K562 (cell line): ENCODE results near the gene HUNK. TPM values are rescaled to one million over a fixed set of nuclear protein-coding genes. Genes with fewer than 3 reads are reported as not detected.

Experiments
- ATAC-seq: fragments of 200-7000 bp; cut with Tn5 transposase; 3 replicates; pipeline ENCODE4 v1.9.1; 2020; ENCODE audit warnings: moderate library complexity
- BruUV-seq: library from RNA; stranded (reverse); fragments of 400-500 nt; replicated peaks from 2 replicates; lab custom pipeline; 2021; lab: Mats Ljungman, UMichigan
- CTCF ChIA-PET: fragments of 300-600 bp; formaldehyde crosslinking; extraction: SDS; loops from one replicate; lab custom pipeline; 2021; ENCODE audit warnings: low intra/inter-chr PET ratio; lab: Yijun Ruan, JAX
- POLR2A ChIA-PET: fragments of 300-600, 350-650 bp; sonication (Branson Sonifier 250); formaldehyde crosslinking; extraction: SDS; loops from one replicate; lab custom pipeline; 2021; ENCODE audit warnings: antibody characterized with exemption, inconsistent platforms; lab: Yijun Ruan, JAX
- DNase-seq, 4 experiments: peaks; one replicate each; pipeline versions ENCODE4 v3.0.0 to v3.0.0-alpha.2; 2011 to 2018; ENCODE audit warnings: low spot score in 3 of 4, mixed read lengths in 3 of 4; ENCODE audit errors: extremely low read depth in 1 of 4
- FAIRE-seq: peaks from 2 replicates; lab custom pipeline; 2011; peaks lifted over from hg19 to GRCh38; lab: Jason Lieb, UNC
- H2AFZ ChIP-seq: 2 replicates; pipeline ENCODE4 v1.6.0; 2011; ENCODE audit warnings: low read depth, low read length, control low read depth, inconsistent platforms
- H3K27ac ChIP-seq: fragments of 200-600 bp; 3 replicates; pipeline ENCODE4 v1.8.0; 2011; ENCODE audit warnings: low read depth, mild to moderate bottlenecking, control low read depth, inconsistent platforms, low read length, moderate library complexity, mixed read lengths; ENCODE audit errors: extremely low read depth
- H3K27me3 ChIP-seq, 2 experiments: fragments of 300-600 bp in 1 of 2; 2 replicates in 1 of 2; 3 replicates in 1 of 2; pipeline versions ENCODE4 v1.6.0 to v1.8.0; 2011; ENCODE audit warnings: inconsistent platforms in 2 of 2, low read length in 2 of 2, mild to moderate bottlenecking in 1 of 2, mixed read lengths in 1 of 2, moderate library complexity in 1 of 2; ENCODE audit not compliant: control insufficient read depth in 2 of 2, insufficient read depth in 2 of 2
- H3K36me3 ChIP-seq: fragments of 300-600 bp; 3 replicates; pipeline ENCODE4 v1.8.0; 2011; ENCODE audit warnings: mild to moderate bottlenecking, low read length, inconsistent platforms; ENCODE audit not compliant: control insufficient read depth, insufficient read depth
- H3K4me1 ChIP-seq, 2 experiments: fragments of 200-600 bp in 1 of 2; replicated peaks in 1 of 2; 2 replicates in 1 of 2; 3 replicates in 1 of 2; pipeline versions ENCODE4 v1.5.1 to v1.8.0; 2011; ENCODE audit warnings: inconsistent platforms in 2 of 2, low read length in 2 of 2, mild to moderate bottlenecking in 1 of 2, mixed read lengths in 1 of 2, moderate library complexity in 1 of 2; ENCODE audit not compliant: control insufficient read depth in 2 of 2, insufficient read depth in 2 of 2
- H3K4me2 ChIP-seq: 2 replicates; pipeline ENCODE4 v1.6.1; 2011; ENCODE audit warnings: low read length, control low read depth, inconsistent platforms, mixed read lengths; ENCODE audit not compliant: insufficient read depth
- H3K4me3 ChIP-seq: fragments of 200-600 bp; sonication (generic), shearing (Covaris generic); 2 replicates; pipeline ENCODE4 v1.5.1; 2016; ENCODE audit warnings: control low read depth, inconsistent platforms
- H3K79me2 ChIP-seq: fragments of 200-600 bp; 3 replicates; pipeline ENCODE4 v1.8.0; 2011; ENCODE audit warnings: low read length, inconsistent platforms; ENCODE audit not compliant: control insufficient read depth, insufficient read depth
- H3K9ac ChIP-seq, 2 experiments: 2 replicates each; pipeline versions ENCODE4 v1.6.0 to v1.6.1; 2011; ENCODE audit warnings: low read depth in 2 of 2, low read length in 2 of 2, control low read depth in 1 of 2, inconsistent platforms in 1 of 2, mild to moderate bottlenecking in 1 of 2, mixed read lengths in 1 of 2; ENCODE audit not compliant: insufficient read depth in 1 of 2
- H3K9me1 ChIP-seq: one replicate; pipeline ENCODE4 v1.6.0; 2011; ENCODE audit warnings: inconsistent platforms, mild to moderate bottlenecking, low read length, moderate library complexity; ENCODE audit not compliant: control insufficient read depth, insufficient read depth
- H3K9me3 ChIP-seq: replicated peaks from 2 replicates; pipeline ENCODE4 v1.5.1; 2011; ENCODE audit warnings: low read depth, low read length, inconsistent platforms; ENCODE audit not compliant: control insufficient read depth, insufficient read depth
- H4K20me1 ChIP-seq: replicated peaks from 2 replicates; pipeline ENCODE4 v1.6.1; 2011; ENCODE audit warnings: low read length, inconsistent platforms, mixed read lengths; ENCODE audit not compliant: control insufficient read depth, insufficient read depth
- CEBPG ChIP-seq, 3 experiments: fragments of 200-800 bp in 1 of 3; sonication (Bioruptor generic) in 1 of 3; sonication (generic) in 1 of 3; formaldehyde crosslinking in 1 of 3; IDR thresholded peaks in 2 of 3; conservative IDR thresholded peaks in 1 of 3; 2 replicates each; pipeline versions ENCODE4 v1.6.1 to v1.8.0; 2016 to 2022; ENCODE audit warnings: missing compliant biosample characterization in 2 of 3, missing genetic modification characterization in 2 of 3, mild to moderate bottlenecking in 1 of 3, missing genetic modification reagents in 1 of 3
- CXXC5 ChIP-seq: fragments of 250-450 bp; sonication (Bioruptor Pico); IDR thresholded peaks from 2 replicates; pipeline ENCODE4 v1.8.0; 2022; ENCODE audit warnings: inconsistent platforms, mild to moderate bottlenecking, moderate library complexity
- DPF2 ChIP-seq: fragments of 450-650 bp; IDR thresholded peaks from 2 replicates; pipeline ENCODE4 v1.6.1; 2016
- HOXB6 ChIP-seq: fragments of 250-450 bp; sonication (Bioruptor Pico); IDR thresholded peaks from 2 replicates; pipeline ENCODE4 v1.5.1; 2022; ENCODE audit warnings: mild to moderate bottlenecking, borderline replicate concordance
- MEF2D ChIP-seq: conservative IDR thresholded peaks from 2 replicates; pipeline ENCODE4 v1.6.1; 2016; ENCODE audit warnings: low read depth, missing genetic modification characterization, missing compliant biosample characterization
- NFIX ChIP-seq: fragments of 250-450 bp; sonication (Bioruptor Pico); IDR thresholded peaks from 2 replicates; pipeline ENCODE4 v1.4.0; 2020; ENCODE audit warnings: low read depth, mild to moderate bottlenecking, moderate library complexity
- RBM15 ChIP-seq: fragments of 200-400 bp; formaldehyde crosslinking; IDR thresholded peaks from 2 replicates; pipeline ENCODE4 v1.6.1; 2018; ENCODE audit warnings: mild to moderate bottlenecking, low read length, moderate library complexity; ENCODE audit not compliant: insufficient read depth
- SPI1 ChIP-seq: IDR thresholded peaks from 2 replicates; pipeline ENCODE4 v1.6.1; 2011; ENCODE audit warnings: low read depth, low read length, control low read depth, borderline replicate concordance
- ZBTB1 ChIP-seq: sonication (generic); formaldehyde crosslinking; IDR thresholded peaks from 2 replicates; pipeline ENCODE4 v1.8.1; 2023; ENCODE audit warnings: missing genetic modification reagents, low read depth, mild to moderate bottlenecking, borderline replicate concordance
- ZFX ChIP-seq: sonication (generic); formaldehyde crosslinking; IDR thresholded peaks from 2 replicates; pipeline ENCODE4 v1.8.0; 2022; ENCODE audit warnings: mild to moderate bottlenecking, missing genetic modification reagents, moderate library complexity
- ZKSCAN1 ChIP-seq: fragments of 150-350 bp; IDR thresholded peaks from 2 replicates; pipeline ENCODE4 v1.6.1; 2016; ENCODE audit warnings: low read depth, low read length
- ZNF444 ChIP-seq: fragments of 250-450 bp; sonication (Bioruptor Pico); IDR thresholded peaks from 2 replicates; pipeline ENCODE4 v1.4.0; 2020; ENCODE audit warnings: mild to moderate bottlenecking, moderate library complexity
- ZNF507 ChIP-seq: conservative IDR thresholded peaks from 2 replicates; pipeline ENCODE4 v1.6.1; 2017; ENCODE audit warnings: missing genetic modification characterization, missing compliant biosample characterization
- ZNF586 ChIP-seq: fragments of 450-650 bp; formaldehyde crosslinking; conservative IDR thresholded peaks from 2 replicates; pipeline ENCODE4 v1.4.0; 2020; ENCODE audit warnings: mild to moderate bottlenecking, moderate library complexity
- ZNF76 ChIP-seq: fragments of 250-450 bp; sonication (Bioruptor Pico); IDR thresholded peaks from 2 replicates; pipeline ENCODE4 v1.4.0; 2020; ENCODE audit warnings: mild to moderate bottlenecking, moderate library complexity, borderline replicate concordance
- WGBS: fragments of 100-300 bp; shearing (Covaris generic); methylation state at CpG from one replicate; pipeline ENCODE4 v1.1.6; 2016; ENCODE audit warnings: low coverage, mixed read lengths; ENCODE audit not compliant: insufficient coverage; ENCODE audit errors: missing lambda C conversion rate; 5-methylcytosine and 5-hydroxymethylcytosine counted together
- in situ Hi-C: fragments of 300-500 bp; cut with MboI; formaldehyde crosslinking; loops from 4 replicates; pipeline ENCODE4 v1.15.0; 2018; ENCODE audit warnings: inconsistent platforms, mixed read lengths
- intact Hi-C: fragments of 100-400 bp; cut with micrococcal nuclease; formaldehyde crosslinking; loops from 2 replicates; pipeline ENCODE4 v1.14.2; 2022
- polyA plus RNA-seq, 8 experiments: library from polyadenylated mRNA; depleted of rRNA in 4 of 8; stranded (reverse) in 5 of 8; unstranded in 3 of 8; fragments of >200 nt; fragmentation: Nextera tagmentation in 2 of 8; fragmentation: Illumina TruSeq in 1 of 8; extraction: Ambion mirVana in 2 of 8; extraction: Trizol in 1 of 8; gene quantifications; 2 replicates each; pipeline versions ENCODE4 v1.2.1 to v1.2.3, GENCODE V29; 2011 to 2014; ENCODE audit warnings: inconsistent platforms in 1 of 8, missing spikeins in 1 of 8
- total RNA-seq, 7 experiments: library from RNA; depleted of rRNA in 6 of 7; stranded (reverse); fragments of >200 nt in 6 of 7; fragmentation: Illumina TruSeq in 2 of 7; extraction: Trizol in 2 of 7; gene quantifications; 2 replicates each; pipeline versions ENCODE4 v1.2.1 to v1.2.3, GENCODE V29; 2011 to 2021; ENCODE audit warnings: low replicate concordance in 1 of 7
- TF ChIP-seq, protein P1 (sequence below): fragments of 250-450 bp; sonication (Bioruptor Pico); IDR thresholded peaks from 2 replicates; pipeline ENCODE4 v1.5.0; 2020; ENCODE audit warnings: mild to moderate bottlenecking, borderline replicate concordance

HUNK gene
- total and polyA plus RNA-seq, 9 of the 15 experiments (the other 6 are each of a cell fraction or from before 2014, with no cell fraction given), result not detected

DNA sequence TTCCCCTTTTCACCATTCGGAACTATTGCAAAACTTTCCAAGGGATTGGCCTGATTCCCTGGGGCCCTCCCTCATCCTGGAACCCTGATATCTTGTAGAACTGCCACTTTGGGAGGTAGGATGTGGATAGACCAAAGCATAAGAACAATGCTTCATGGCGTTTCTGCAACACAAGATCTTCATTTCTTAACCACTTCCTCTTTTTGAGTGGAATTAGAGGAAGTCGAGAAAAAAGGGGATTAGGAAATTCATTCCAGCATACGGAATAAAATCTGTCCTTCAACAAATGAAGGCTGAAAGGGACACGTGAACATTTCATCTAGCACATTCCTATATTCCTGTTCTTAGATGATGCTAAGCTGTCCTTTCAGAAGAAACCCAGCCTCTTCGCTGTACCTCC, 149.3 kb downstream of the HUNK start:
- CTCF ChIA-PET, result no interaction called here
- in situ Hi-C loops (no loop called here), intact Hi-C loops (no loop called here)
- Histone ChIP-seq H3K4me1 (no peaks in the 10 kb centered on the region), H3K9ac (no peak overlapping the region), H3K4me3 (no peak overlapping the region), H4K20me1 (no peaks in the 10 kb centered on the region), H3K79me2 (no peaks in the 10 kb centered on the region), H3K4me2 (no peak overlapping the region), H3K9me1 (no peaks in the 10 kb centered on the region), H3K36me3 (no peaks in the 10 kb centered on the region), H3K9me3 (no peaks in the 10 kb centered on the region), H2AFZ (no peak overlapping the region), H3K27ac (no peak overlapping the region), H3K27me3 (peaks cover 20 to 29% of the 10 kb centered on the region in 2 experiments)
- POLR2A ChIA-PET, result no interaction called here
- FAIRE-seq (no peak), ATAC-seq (no peak), DNase-seq (no peak)
- no TSS peak for BruUV-seq
- 3% methylated on average over 6 of the region's 6 CpGs for WGBS
- TF ChIP-seq HOXB6 (CRISPR knock-in tag), result no peak
- peak; percentile 100 for TF ChIP-seq SPI1

GRCh38 chr21:32030146-32030652, 157.4 kb downstream of the HUNK start:
- Histone ChIP-seq H3K79me2 (no peaks in the 10 kb centered on the region), H3K4me2 (no peak overlapping the region), H3K9me1 (no peaks in the 10 kb centered on the region), H3K4me1 (no peaks in the 10 kb centered on the region), H3K27ac (no peak overlapping the region), H3K4me3 (no peak overlapping the region), H4K20me1 (no peaks in the 10 kb centered on the region), H2AFZ (no peak overlapping the region), H3K27me3 (peaks cover 3 to 4% of the 10 kb centered on the region in 2 experiments; a peak in 2 of 5 replicates), H3K9ac (no peak overlapping the region), H3K9me3 (no peaks in the 10 kb centered on the region), H3K36me3 (no peaks in the 10 kb centered on the region)
- ATAC-seq (no peak), FAIRE-seq (no peak), DNase-seq (no peak)
- CTCF ChIA-PET, result no interaction called here
- no peak for TF ChIP-seq ZNF586 (CRISPR knock-in tag)
- TF ChIP-seq, protein P1, sequence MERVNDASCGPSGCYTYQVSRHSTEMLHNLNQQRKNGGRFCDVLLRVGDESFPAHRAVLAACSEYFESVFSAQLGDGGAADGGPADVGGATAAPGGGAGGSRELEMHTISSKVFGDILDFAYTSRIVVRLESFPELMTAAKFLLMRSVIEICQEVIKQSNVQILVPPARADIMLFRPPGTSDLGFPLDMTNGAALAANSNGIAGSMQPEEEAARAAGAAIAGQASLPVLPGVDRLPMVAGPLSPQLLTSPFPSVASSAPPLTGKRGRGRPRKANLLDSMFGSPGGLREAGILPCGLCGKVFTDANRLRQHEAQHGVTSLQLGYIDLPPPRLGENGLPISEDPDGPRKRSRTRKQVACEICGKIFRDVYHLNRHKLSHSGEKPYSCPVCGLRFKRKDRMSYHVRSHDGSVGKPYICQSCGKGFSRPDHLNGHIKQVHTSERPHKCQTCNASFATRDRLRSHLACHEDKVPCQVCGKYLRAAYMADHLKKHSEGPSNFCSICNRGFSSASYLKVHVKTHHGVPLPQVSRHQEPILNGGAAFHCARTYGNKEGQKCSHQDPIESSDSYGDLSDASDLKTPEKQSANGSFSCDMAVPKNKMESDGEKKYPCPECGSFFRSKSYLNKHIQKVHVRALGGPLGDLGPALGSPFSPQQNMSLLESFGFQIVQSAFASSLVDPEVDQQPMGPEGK (CRISPR knock-in tag), result no peak
- TF ChIP-seq ZNF507 (tag), result no peak
- TF ChIP-seq ZFX (CRISPR knock-in tag), result no peak
- TF ChIP-seq CEBPG (CRISPR knock-in tag; IDR thresholded peaks at IDR 0.05), result no peak
- no peak for TF ChIP-seq CEBPG (tag; conservative IDR thresholded peaks at IDR 0.05 in 1 of 2, IDR thresholded peaks at IDR 0.05 in 1 of 2)
- no peak for TF ChIP-seq ZNF444
- no peak for TF ChIP-seq DPF2
- no peak for TF ChIP-seq RBM15
- no peak for TF ChIP-seq MEF2D (tag)
- no peak for TF ChIP-seq ZBTB1
- no peak for TF ChIP-seq NFIX (CRISPR knock-in tag)
- TF ChIP-seq ZKSCAN1, result no peak
- no peak for TF ChIP-seq CXXC5 (CRISPR knock-in tag)
- no peak for TF ChIP-seq ZNF76 (CRISPR knock-in tag)
- intact Hi-C loops, result no loop called here
- BruUV-seq, result no TSS peak
- 0% methylated on average over 7 of the region's 7 CpGs for WGBS
- in situ Hi-C loops, result no loop called here
- POLR2A ChIA-PET, result no interaction called here
